Measurements from ENCODE around the gene MUC4. TPM values are rescaled to one million over a fixed set of nuclear protein-coding genes. Genes with fewer than 3 reads are reported as not detected.

Gene MUC4
- total and polyA plus RNA-seq, 9 of the 15 experiments (the other 6 are each of a cell fraction or from before 2014, with no cell fraction given) = under 0.01 to 0.21 (median 0.10) TPM; not detected in 4

DNA sequence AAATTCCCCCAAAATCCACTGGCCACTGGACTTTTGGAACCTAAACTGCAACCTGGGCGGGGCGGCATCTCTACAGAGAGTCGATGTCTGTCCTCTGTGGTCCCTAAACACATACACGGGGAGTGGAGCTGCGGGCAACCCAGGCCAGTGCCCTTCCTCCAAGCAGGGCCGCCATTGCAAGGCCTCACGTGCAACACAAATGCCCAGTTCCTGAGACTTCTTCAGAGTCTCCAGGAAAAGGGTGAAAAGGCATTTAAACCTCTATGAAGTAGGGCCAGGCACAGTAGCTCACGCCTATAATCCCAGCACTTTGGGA lies 4.9 kb downstream of the MUC4 start:
- CTCF ChIA-PET (ENCODE audit: low intra/inter-chr PET ratio) = no interaction called here
- Histone ChIP-seq H3K9me3 (replicated peaks; ENCODE audit: control insufficient read depth, insufficient read depth, low read depth, low read length) (no peaks in the 10 kb centered on the region), H3K27ac (ENCODE audit: extremely low read depth, low read depth, low read length) (no peak overlapping the region), H3K36me3 (ENCODE audit: control insufficient read depth, insufficient read depth, low read length) (no peaks in the 10 kb centered on the region), H3K27me3 (ENCODE audit: control insufficient read depth in 2 of 2, insufficient read depth in 2 of 2, low read length in 2 of 2) (peaks cover 0 to 1% of the 10 kb centered on the region in 2 experiments; a peak in 2 of 5 replicates), H3K4me3 (no peak overlapping the region), H3K4me2 (ENCODE audit: insufficient read depth, low read length) (no peak overlapping the region), H3K9ac (ENCODE audit: insufficient read depth in 1 of 2, low read depth in 2 of 2, low read length in 2 of 2) (no peak overlapping the region), H2AFZ (ENCODE audit: low read depth, low read length) (no peak overlapping the region; the same call in 1 of the 2 replicates), H3K79me2 (ENCODE audit: control insufficient read depth, insufficient read depth, low read length) (no peaks in the 10 kb centered on the region), H4K20me1 (replicated peaks; ENCODE audit: control insufficient read depth, insufficient read depth, low read length) (no peaks in the 10 kb centered on the region), H3K9me1 (ENCODE audit: control insufficient read depth, insufficient read depth, low read length) (no peaks in the 10 kb centered on the region), H3K4me1 (replicated peaks in 1 of 2; ENCODE audit: control insufficient read depth in 2 of 2, insufficient read depth in 2 of 2, low read length in 2 of 2) (peaks cover 43 to 68% of the 10 kb centered on the region in 2 experiments)
- BruUV-seq (replicated peaks) = no TSS peak
- FAIRE-seq (no peak), ATAC-seq (no peak), DNase-seq (ENCODE audit: extremely low read depth in 1 of 4, low spot score in 3 of 4) (no peak)
- in situ Hi-C loops (cut with MboI) (no loop called here), intact Hi-C loops (cut with micrococcal nuclease) (no loop called here)
- TF ChIP-seq ELF2 (CRISPR knock-in tag; IDR thresholded peaks at IDR 0.05) = no peak
- TF ChIP-seq, protein P1, sequence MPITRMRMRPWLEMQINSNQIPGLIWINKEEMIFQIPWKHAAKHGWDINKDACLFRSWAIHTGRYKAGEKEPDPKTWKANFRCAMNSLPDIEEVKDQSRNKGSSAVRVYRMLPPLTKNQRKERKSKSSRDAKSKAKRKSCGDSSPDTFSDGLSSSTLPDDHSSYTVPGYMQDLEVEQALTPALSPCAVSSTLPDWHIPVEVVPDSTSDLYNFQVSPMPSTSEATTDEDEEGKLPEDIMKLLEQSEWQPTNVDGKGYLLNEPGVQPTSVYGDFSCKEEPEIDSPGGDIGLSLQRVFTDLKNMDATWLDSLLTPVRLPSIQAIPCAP (CRISPR knock-in tag; IDR thresholded peaks at IDR 0.05; ENCODE audit: borderline replicate concordance) = no peak
- TF ChIP-seq COPS2 (conservative IDR thresholded peaks at IDR 0.05) = no peak
- TF ChIP-seq MEIS2 (IDR thresholded peaks at IDR 0.05; ENCODE audit: partially characterized antibody) = no peak
- TF ChIP-seq CBFA2T2 (conservative IDR thresholded peaks at IDR 0.05) = no peak
- no peak for TF ChIP-seq TFAP4 (CRISPR knock-in tag; IDR thresholded peaks at IDR 0.05; ENCODE audit: borderline replicate concordance)
- no peak for TF ChIP-seq IFI16 (CRISPR knock-in tag; IDR thresholded peaks at IDR 0.05)
- TF ChIP-seq BDP1 (IDR thresholded peaks at IDR 0.05; ENCODE audit: insufficient read depth, insufficient read length) = no peak
- no peak for TF ChIP-seq ZNF707 (CRISPR knock-in tag; conservative IDR thresholded peaks at IDR 0.05)
- WGBS (ENCODE audit: insufficient coverage, low coverage, missing lambda C conversion rate) = 78% methylated on average over 8 of the region's 8 CpGs
- POLR2A ChIA-PET = interaction anchor here (0.7 to 2.0 kb wide), 5 partner anchors 8 to 94 kb away, joined by 3 to 12 read pairs (median 5); no protein-coding TSS in a partner anchor

Data from K562 (cell line).